Fibroblast of pulmonary artery (primary cell): ENCODE measurements around the gene NELFCD.
"Not testable (repeated sequence)": the region's sequence is repeated elsewhere in the genome, so short reads cannot be mapped to it uniquely, and the experiment has no call there.

ENCODE experiments used
- DNase-seq: peaks from one replicate; pipeline ENCODE4 v3.0.0-alpha.2; 2010; ENCODE audit warnings: low read depth
- H3K4me3 ChIP-seq: replicated peaks from 2 replicates; pipeline ENCODE4 v1.5.1; 2011; ENCODE audit warnings: low read depth, mild to moderate bottlenecking, control low read depth, low read length, moderate library complexity
- TF ChIP-seq, protein P1 (sequence below): IDR thresholded peaks from 2 replicates; pipeline ENCODE4 v1.5.1; 2011; ENCODE audit warnings: mild to moderate bottlenecking, control low read depth, low read length, inconsistent platforms; ENCODE audit errors: missing control alignments

The NELFCD gene

DNA sequence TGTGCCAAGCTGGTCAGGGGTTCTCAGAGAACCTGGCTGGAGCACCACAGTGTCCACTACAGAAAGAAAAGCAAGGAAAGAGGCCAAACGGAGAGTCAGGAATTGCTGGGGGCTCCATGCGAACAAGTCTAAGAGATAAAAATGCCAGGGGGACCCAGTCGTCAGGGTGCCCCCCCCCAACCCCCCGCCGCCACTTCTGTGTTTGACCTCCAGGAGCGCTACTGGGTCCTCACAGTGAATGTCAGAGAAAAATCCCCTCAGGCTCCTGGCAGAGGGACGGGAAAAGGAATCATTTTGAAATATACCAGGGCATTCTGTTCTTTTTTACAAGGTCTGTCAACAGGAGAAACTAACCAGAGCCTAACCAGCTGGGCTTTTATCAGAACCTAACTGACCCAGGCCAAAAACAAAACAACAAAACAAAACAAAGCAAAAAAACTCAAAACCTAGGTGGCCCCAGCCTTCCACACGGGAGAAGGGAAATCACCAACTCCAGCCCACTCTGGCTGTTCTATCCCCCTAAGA is 17.9 kb upstream of the NELFCD start:
- H3K4me3 ChIP-seq, result no peak overlapping the region
- DNase-seq, result no peak
- TF ChIP-seq, protein P1, sequence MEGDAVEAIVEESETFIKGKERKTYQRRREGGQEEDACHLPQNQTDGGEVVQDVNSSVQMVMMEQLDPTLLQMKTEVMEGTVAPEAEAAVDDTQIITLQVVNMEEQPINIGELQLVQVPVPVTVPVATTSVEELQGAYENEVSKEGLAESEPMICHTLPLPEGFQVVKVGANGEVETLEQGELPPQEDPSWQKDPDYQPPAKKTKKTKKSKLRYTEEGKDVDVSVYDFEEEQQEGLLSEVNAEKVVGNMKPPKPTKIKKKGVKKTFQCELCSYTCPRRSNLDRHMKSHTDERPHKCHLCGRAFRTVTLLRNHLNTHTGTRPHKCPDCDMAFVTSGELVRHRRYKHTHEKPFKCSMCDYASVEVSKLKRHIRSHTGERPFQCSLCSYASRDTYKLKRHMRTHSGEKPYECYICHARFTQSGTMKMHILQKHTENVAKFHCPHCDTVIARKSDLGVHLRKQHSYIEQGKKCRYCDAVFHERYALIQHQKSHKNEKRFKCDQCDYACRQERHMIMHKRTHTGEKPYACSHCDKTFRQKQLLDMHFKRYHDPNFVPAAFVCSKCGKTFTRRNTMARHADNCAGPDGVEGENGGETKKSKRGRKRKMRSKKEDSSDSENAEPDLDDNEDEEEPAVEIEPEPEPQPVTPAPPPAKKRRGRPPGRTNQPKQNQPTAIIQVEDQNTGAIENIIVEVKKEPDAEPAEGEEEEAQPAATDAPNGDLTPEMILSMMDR, result no peak

DNA sequence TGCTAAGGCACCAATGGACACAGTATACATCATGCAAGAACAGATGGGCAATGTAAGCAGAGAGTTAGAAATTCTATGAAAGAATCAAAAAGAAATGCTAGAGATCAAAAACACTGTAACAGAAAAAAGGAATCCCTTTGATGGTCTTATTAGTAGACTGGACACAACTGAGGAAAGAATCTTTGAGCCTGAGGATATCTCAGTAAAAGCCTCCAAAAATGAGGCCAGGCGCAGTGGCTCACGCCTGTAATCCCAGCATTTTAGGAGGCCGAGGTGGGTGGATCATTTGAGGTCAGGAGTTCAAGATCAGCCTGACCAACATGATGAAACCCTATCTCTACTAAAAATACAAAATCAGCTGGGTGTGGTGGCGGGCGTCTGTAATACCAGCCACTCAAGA is 17.1 kb upstream of the NELFCD start:
- not testable (repeated sequence) for DNase-seq

DNA sequence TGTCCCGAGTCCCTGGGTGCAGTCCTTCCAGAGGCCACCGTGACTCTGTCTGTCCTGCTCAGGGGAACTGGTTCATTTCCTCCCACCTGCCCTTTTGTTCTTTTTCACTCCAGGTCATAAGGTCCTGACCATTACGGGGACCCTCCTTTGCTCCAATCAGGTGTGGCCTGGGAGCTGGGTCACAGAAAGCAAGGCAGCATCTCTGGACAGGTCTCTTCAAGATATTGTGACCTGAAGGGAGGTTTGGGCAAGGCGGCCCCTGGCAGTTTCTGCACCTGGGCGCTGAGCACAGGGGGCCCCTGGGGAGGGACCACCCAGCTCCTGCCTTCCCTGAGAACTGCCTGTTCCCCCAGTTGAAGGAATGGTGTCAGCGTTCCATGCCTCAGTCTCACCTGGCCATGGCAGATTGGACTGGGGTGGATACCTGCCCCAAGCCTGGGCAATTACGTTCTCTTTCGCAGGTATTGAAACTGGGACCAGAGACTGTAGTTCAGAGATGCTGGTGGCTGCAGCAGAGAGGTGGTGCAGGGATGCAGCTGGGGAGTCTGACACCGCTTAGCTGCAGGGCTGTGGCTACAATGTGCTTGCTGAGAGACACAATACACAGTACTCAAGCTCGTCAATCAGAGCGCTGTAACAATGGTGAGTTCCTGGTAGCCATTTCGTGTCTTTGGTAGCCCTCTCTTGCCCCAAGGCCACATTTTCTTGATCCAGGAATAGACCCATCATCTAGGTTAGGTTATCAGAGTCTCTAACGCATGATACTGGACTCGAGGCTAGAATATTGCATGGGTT is 15.6 kb upstream of the NELFCD start:
- DNase-seq, result no peak
- no peak overlapping the region for H3K4me3 ChIP-seq
- TF ChIP-seq, protein P1, result no peak

More for the DNA sequence above, 17.1 kb upstream of the NELFCD start:
- not testable (repeated sequence) for H3K4me3 ChIP-seq

DNA sequence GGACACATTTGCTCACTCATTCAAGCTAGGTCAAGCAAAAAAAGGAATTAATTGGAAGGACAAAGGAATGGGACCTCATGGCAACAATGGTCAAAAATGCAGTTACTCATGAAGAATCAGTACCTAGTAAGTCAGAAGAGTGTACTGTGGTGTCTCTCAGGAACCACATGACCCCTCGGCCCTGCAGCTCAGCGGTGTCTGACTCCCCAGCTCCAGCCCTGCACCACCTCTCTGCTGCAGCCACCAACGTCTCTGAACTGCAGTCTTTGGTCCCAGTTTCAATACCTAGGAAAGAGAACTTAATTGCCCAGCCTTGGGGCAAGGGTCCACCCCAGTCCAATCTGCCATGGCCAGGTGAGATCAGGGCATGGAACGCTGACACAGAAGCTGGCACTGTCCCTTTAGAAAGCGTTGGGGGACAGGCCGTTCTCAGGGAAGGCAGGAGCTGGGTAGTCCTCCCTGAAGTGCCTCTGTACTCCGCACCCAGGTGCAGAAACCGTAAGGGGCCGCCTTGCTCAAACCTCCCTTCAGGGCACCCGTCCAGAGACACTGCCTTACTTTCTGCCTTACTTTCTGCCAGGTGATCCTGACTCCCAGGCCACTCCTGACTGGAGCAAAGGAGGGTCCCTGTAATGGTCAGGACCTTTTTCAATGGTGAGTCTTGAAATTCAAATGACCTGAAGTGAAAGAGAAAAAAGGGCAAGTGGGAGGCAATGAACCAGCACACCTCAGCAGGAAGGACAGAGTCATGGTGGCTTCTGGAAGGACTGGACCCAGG is 13.2 kb upstream of the NELFCD start:
- H3K4me3 ChIP-seq, result no peak overlapping the region
- DNase-seq, result no peak
- TF ChIP-seq, protein P1, result no peak

DNA sequence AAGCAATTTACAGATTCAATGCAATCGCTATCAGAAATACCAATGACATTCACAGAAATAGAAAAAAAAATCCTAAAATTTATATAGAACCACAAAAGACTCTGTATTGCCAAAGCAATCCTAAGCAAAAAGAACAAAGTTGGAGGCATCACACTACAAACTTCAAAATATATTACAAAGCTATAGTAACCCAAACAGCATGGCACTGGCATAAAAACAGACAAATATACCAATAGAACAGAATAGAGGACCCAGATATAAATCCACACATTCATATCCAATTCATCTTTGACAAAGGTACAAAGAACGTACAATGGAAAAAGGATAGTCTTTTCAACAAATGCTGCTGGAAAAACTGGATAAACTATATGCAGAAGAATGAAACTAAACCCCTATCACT is 11.6 kb upstream of the NELFCD start:
- H3K4me3 ChIP-seq, result no peak overlapping the region
- TF ChIP-seq, protein P1, result no peak

DNA sequence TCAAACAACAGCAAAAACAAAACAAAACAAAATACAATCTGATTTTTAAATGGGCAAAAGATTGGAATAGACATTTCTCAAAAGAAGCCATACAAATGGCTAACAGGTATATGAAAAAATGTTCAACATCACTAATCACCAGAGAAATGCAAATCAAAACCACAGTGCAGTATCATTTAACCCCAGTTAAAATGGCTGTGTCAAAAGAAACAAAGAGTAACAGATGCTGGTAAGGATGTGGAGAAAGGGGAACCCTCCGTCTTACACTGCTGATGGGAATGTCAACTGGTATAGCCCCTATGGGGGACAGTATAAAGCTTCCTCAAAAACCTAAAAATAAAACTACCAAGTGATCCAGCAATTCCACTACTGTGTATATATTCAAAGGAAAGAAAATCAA is 10.9 kb upstream of the NELFCD start:
- no peak for DNase-seq

More for the DNA sequence above, 11.6 kb upstream of the NELFCD start:
- no peak for DNase-seq

DNA sequence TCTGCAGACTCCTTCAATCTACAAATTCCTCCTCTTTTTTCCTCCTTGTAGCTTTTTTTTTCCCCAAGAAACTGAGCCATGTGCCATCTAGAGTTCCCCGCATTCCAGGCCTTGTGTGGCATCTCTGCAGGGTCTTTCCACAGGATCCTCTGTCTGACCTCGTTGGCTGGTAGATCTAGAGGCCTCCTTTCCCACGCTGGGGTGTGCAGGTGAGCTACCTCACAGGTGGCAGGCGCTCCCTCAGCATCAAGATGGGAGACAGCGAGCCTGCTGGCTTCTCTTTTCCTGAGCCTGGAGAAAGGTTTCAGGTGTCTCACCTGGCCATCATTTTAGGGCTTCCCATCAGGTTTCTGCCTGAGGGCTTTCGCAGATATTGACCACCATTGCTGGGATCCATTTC is 9.6 kb upstream of the NELFCD start:
- TF ChIP-seq, protein P1, result no peak
- no peak for DNase-seq

More for the DNA sequence above, 10.9 kb upstream of the NELFCD start:
- TF ChIP-seq, protein P1, result no peak
- no peak overlapping the region for H3K4me3 ChIP-seq

More for the DNA sequence above, 9.6 kb upstream of the NELFCD start:
- no peak overlapping the region for H3K4me3 ChIP-seq
